ENCODE results near the gene POU6F2.

POU6F2 gene

GRCh38 chr7:39142750-39143149 lies 165.0 kb downstream of the POU6F2 start:
- H3K4me1 ChIP-seq (ENCODE audit: control insufficient read depth, low read length), result no peaks in the 10 kb centered on the region
- no peak for TF ChIP-seq EZH2phosphoT487 (IDR thresholded peaks at IDR 0.05; ENCODE audit: borderline replicate concordance, low read length)
- no peak for TF ChIP-seq CTCF (IDR thresholded peaks at IDR 0.05; ENCODE audit: low read depth, low read length, poor library complexity, severe bottlenecking)
- H3K4me3 ChIP-seq (ENCODE audit: low read length), result no peak overlapping the region
- H3K9me2 ChIP-seq (replicated peaks; ENCODE audit: control insufficient read depth, low read length), result no peaks in the 10 kb centered on the region
- no peaks in the 10 kb centered on the region for H3K36me3 ChIP-seq (ENCODE audit: control insufficient read depth, low read length)
- no peaks in the 10 kb centered on the region for H3F3A ChIP-seq (ENCODE audit: control insufficient read depth, insufficient read depth)
- no peaks in the 10 kb centered on the region for H4K20me1 ChIP-seq (ENCODE audit: control insufficient read depth, insufficient read depth, low read depth, low read length)
- no peak overlapping the region for H3K27ac ChIP-seq (ENCODE audit: low read depth, low read length)
- no peaks in the 10 kb centered on the region for H3K79me2 ChIP-seq (ENCODE audit: control insufficient read depth, low read length)
- H3K4me2 ChIP-seq (ENCODE audit: low read length), result no peak overlapping the region
- H3K9me3 ChIP-seq (ENCODE audit: control insufficient read depth, insufficient read depth, low read length), result no peaks in the 10 kb centered on the region; the same call in 1 of the 2 replicates
- peaks cover 4% of the 10 kb centered on the region; the same call in 1 of the 2 replicates for H3K27me3 ChIP-seq (ENCODE audit: control insufficient read depth, low read length)

- H3K4me1 ChIP-seq (ENCODE audit: control insufficient read depth, low read length), result no peaks in the 10 kb centered on the region
- no peaks in the 10 kb centered on the region; the same call in 1 of the 2 replicates for H3K9me3 ChIP-seq (ENCODE audit: control insufficient read depth, insufficient read depth, low read length)
- no peaks in the 10 kb centered on the region for H3K36me3 ChIP-seq (ENCODE audit: control insufficient read depth, low read length)
- peaks cover 4% of the 10 kb centered on the region; the same call in 1 of the 2 replicates for H3K27me3 ChIP-seq (ENCODE audit: control insufficient read depth, low read length)
- H4K20me1 ChIP-seq (ENCODE audit: control insufficient read depth, insufficient read depth, low read depth, low read length), result no peaks in the 10 kb centered on the region
- H3K4me3 ChIP-seq (ENCODE audit: low read length), result no peak overlapping the region
- no peaks in the 10 kb centered on the region for H3K79me2 ChIP-seq (ENCODE audit: control insufficient read depth, low read length)
- no peaks in the 10 kb centered on the region for H3F3A ChIP-seq (ENCODE audit: control insufficient read depth, insufficient read depth)
- H3K4me2 ChIP-seq (ENCODE audit: low read length), result no peak overlapping the region
- TF ChIP-seq CTCF (IDR thresholded peaks at IDR 0.05; ENCODE audit: low read depth, low read length, poor library complexity, severe bottlenecking) (no peak), EZH2phosphoT487 (IDR thresholded peaks at IDR 0.05; ENCODE audit: borderline replicate concordance, low read length) (no peak)
- H3K9me2 ChIP-seq (replicated peaks; ENCODE audit: control insufficient read depth, low read length), result no peaks in the 10 kb centered on the region
- no peak overlapping the region for H3K27ac ChIP-seq (ENCODE audit: low read depth, low read length)
Measured at GRCh38 chr7:39144420-39144819, 166.7 kb downstream of the POU6F2 start.

GRCh38 chr7:39145283-39145682 lies 167.6 kb downstream of the POU6F2 start:
- no peaks in the 10 kb centered on the region for H3K36me3 ChIP-seq (ENCODE audit: control insufficient read depth, low read length)
- H3K9me3 ChIP-seq (ENCODE audit: control insufficient read depth, insufficient read depth, low read length), result no peaks in the 10 kb centered on the region; the same call in 1 of the 2 replicates
- no peak overlapping the region for H3K4me3 ChIP-seq (ENCODE audit: low read length)
- H3K27me3 ChIP-seq (ENCODE audit: control insufficient read depth, low read length), result peaks cover 4% of the 10 kb centered on the region; the same call in 1 of the 2 replicates
- H3K4me1 ChIP-seq (ENCODE audit: control insufficient read depth, low read length), result no peaks in the 10 kb centered on the region
- H4K20me1 ChIP-seq (ENCODE audit: control insufficient read depth, insufficient read depth, low read depth, low read length), result no peaks in the 10 kb centered on the region
- no peaks in the 10 kb centered on the region for H3K9me2 ChIP-seq (replicated peaks; ENCODE audit: control insufficient read depth, low read length)
- no peaks in the 10 kb centered on the region for H3F3A ChIP-seq (ENCODE audit: control insufficient read depth, insufficient read depth)
- no peak for TF ChIP-seq CTCF (IDR thresholded peaks at IDR 0.05; ENCODE audit: low read depth, low read length, poor library complexity, severe bottlenecking)
- no peak for TF ChIP-seq EZH2phosphoT487 (IDR thresholded peaks at IDR 0.05; ENCODE audit: borderline replicate concordance, low read length)
- H3K79me2 ChIP-seq (ENCODE audit: control insufficient read depth, low read length), result no peaks in the 10 kb centered on the region
- no peak overlapping the region for H3K4me2 ChIP-seq (ENCODE audit: low read length)
- H3K27ac ChIP-seq (ENCODE audit: low read depth, low read length), result no peak overlapping the region

Data from DOHH2 (cell line).